KOPT-K1 (cell line): ENCODE data around the gene BCAS1.
"Not testable (repeated sequence)": the region's sequence is repeated elsewhere in the genome, so short reads cannot be mapped to it uniquely, and the experiment has no call there.

Source experiments
- H3K27ac ChIP-seq: fragments of 200-600 bp; sonication (generic); 2 replicates; pipeline ENCODE4 v1.5.1; 2016; ENCODE audit warnings: antibody characterized with exemption, mild to moderate bottlenecking, low read depth, low read length; ENCODE audit not compliant: poor library complexity, severe bottlenecking
- H3K36me3 ChIP-seq: fragments of 200-600 bp; sonication (generic); 2 replicates; pipeline ENCODE4 v1.5.1; 2017; ENCODE audit warnings: antibody characterized with exemption, mild to moderate bottlenecking, low read length, moderate library complexity; ENCODE audit not compliant: insufficient read depth
- H3K9me3 ChIP-seq: fragments of 200-600 bp; sonication (generic); 2 replicates; pipeline ENCODE4 v1.5.1; 2017; ENCODE audit warnings: antibody characterized with exemption, low read length, mild to moderate bottlenecking; ENCODE audit not compliant: insufficient read depth, poor library complexity, severe bottlenecking

The BCAS1 gene

GRCh38 chr20:54011346-54011745 lies 59.0 kb downstream of the BCAS1 start:
- H3K9me3 ChIP-seq = no peaks in the 10 kb centered on the region

GRCh38 chr20:54006216-54006615 lies 64.2 kb downstream of the BCAS1 start:
- H3K27ac ChIP-seq, H3K36me3 ChIP-seq: not testable (repeated sequence)
- peaks cover 11% of the 10 kb centered on the region for H3K9me3 ChIP-seq

More at GRCh38 chr20:54011346-54011745, 59.0 kb downstream of the BCAS1 start:
- H3K36me3 ChIP-seq = no peaks in the 10 kb centered on the region
- no peak overlapping the region for H3K27ac ChIP-seq

GRCh38 chr20:54005524-54005923 lies 64.9 kb downstream of the BCAS1 start:
- peaks cover 18% of the 10 kb centered on the region for H3K9me3 ChIP-seq
- H3K27ac ChIP-seq = no peak overlapping the region
- no peaks in the 10 kb centered on the region for H3K36me3 ChIP-seq

GRCh38 chr20:54004445-54004844 lies 65.9 kb downstream of the BCAS1 start:
- Histone ChIP-seq H3K27ac (no peak overlapping the region), H3K9me3 (peaks cover 23% of the 10 kb centered on the region), H3K36me3 (no peaks in the 10 kb centered on the region)

- H3K9me3 ChIP-seq = peaks cover 33% of the 10 kb centered on the region
- no peaks in the 10 kb centered on the region for H3K36me3 ChIP-seq
- H3K27ac ChIP-seq = no peak overlapping the region
Measured at GRCh38 chr20:54002741-54003140, 67.7 kb downstream of the BCAS1 start.

- Histone ChIP-seq H3K27ac (no peak overlapping the region), H3K9me3 (peaks cover 35% of the 10 kb centered on the region), H3K36me3 (no peaks in the 10 kb centered on the region)
Measured at GRCh38 chr20:54002056-54002575, 68.3 kb downstream of the BCAS1 start.

GRCh38 chr20:54000914-54001313 lies 69.5 kb downstream of the BCAS1 start:
- no peak overlapping the region for H3K27ac ChIP-seq
- peaks cover 35% of the 10 kb centered on the region for H3K9me3 ChIP-seq
- no peaks in the 10 kb centered on the region for H3K36me3 ChIP-seq

GRCh38 chr20:54000262-54000661 lies 70.1 kb downstream of the BCAS1 start:
- no peaks in the 10 kb centered on the region for H3K36me3 ChIP-seq
- H3K27ac ChIP-seq = no peak overlapping the region
- H3K9me3 ChIP-seq = peaks cover 35% of the 10 kb centered on the region

GRCh38 chr20:53999077-53999476 lies 71.3 kb downstream of the BCAS1 start:
- Histone ChIP-seq H3K36me3 (no peaks in the 10 kb centered on the region), H3K27ac (no peak overlapping the region), H3K9me3 (peaks cover 35% of the 10 kb centered on the region)

GRCh38 chr20:53996584-53997486 lies 73.6 kb downstream of the BCAS1 start:
- H3K36me3 ChIP-seq = no peaks in the 10 kb centered on the region
- H3K27ac ChIP-seq = no peak overlapping the region
- peaks cover 29% of the 10 kb centered on the region for H3K9me3 ChIP-seq

GRCh38 chr20:53995949-53996348 lies 74.4 kb downstream of the BCAS1 start:
- no peak overlapping the region for H3K27ac ChIP-seq
- no peaks in the 10 kb centered on the region for H3K36me3 ChIP-seq
- H3K9me3 ChIP-seq = peaks cover 21% of the 10 kb centered on the region

- H3K9me3 ChIP-seq = peaks cover 8% of the 10 kb centered on the region
- H3K27ac ChIP-seq = no peak overlapping the region
- no peaks in the 10 kb centered on the region for H3K36me3 ChIP-seq
Measured at GRCh38 chr20:53994088-53994487, 76.3 kb downstream of the BCAS1 start.

- H3K9me3 ChIP-seq = peaks cover 4% of the 10 kb centered on the region
- H3K36me3 ChIP-seq = no peaks in the 10 kb centered on the region
- no peak overlapping the region for H3K27ac ChIP-seq
Measured at GRCh38 chr20:53993310-53993709, 77.1 kb downstream of the BCAS1 start.

GRCh38 chr20:53990768-53991450 lies 79.5 kb downstream of the BCAS1 start:
- Histone ChIP-seq H3K36me3 (no peaks in the 10 kb centered on the region), H3K27ac (no peak overlapping the region), H3K9me3 (no peaks in the 10 kb centered on the region)

GRCh38 chr20:53990003-53990402 lies 80.4 kb downstream of the BCAS1 start:
- Histone ChIP-seq H3K9me3 (no peaks in the 10 kb centered on the region), H3K36me3 (no peaks in the 10 kb centered on the region), H3K27ac (no peak overlapping the region)
